ENCODE measurements around the gene CAT. TPM values are rescaled to one million over a fixed set of nuclear protein-coding genes. Genes with fewer than 3 reads are reported as not detected.

CAT gene
- total RNA-seq, 4 donors from 2014 or later = 72.8 to 163 (median 84.4) TPM

DNA sequence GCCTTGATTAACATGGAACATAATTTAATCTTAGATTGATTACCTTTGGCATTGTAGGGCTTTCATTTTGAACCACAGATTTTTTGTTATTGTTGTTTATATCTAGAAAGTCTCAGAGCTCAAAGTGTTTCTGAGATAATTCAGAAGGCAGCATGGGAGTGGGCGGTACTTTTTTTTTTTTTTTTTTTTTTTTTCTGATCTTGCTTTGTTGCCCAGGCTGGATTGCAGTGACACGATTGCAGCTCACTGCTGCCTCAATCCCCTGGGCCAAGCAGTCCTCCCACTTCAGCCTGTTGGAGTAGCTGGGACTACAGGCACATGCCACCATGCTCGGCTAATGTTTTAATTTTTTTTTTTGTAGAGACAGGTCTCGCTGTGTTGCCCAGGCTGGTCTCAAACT lies 21.5 kb downstream of the CAT start:
- intact Hi-C loops (cut with DNase I) = no loop called here
- Histone ChIP-seq H3K27me3 (no peaks in the 10 kb centered on the region), H3K4me3 (no peak overlapping the region), H3K36me3 (peaks cover 71 to 100% (median 85%) of the 10 kb centered on the region in 4 donors), H3K9me3 (no peaks in the 10 kb centered on the region), H3K4me1 (no peaks in the 10 kb centered on the region), H3K27ac (replicated peaks in 1 of 4) (no peak overlapping the region)
- DNase-seq (ENCODE audit: extremely low spot score) = no peak
- TF ChIP-seq POLR2AphosphoS5 (IDR thresholded peaks at IDR 0.05) (no peak), EP300 (IDR thresholded peaks at IDR 0.05) (no peak), POLR2A (IDR thresholded peaks at IDR 0.05; ENCODE audit: low read depth) (no peak)
- TF ChIP-seq, protein P1, sequence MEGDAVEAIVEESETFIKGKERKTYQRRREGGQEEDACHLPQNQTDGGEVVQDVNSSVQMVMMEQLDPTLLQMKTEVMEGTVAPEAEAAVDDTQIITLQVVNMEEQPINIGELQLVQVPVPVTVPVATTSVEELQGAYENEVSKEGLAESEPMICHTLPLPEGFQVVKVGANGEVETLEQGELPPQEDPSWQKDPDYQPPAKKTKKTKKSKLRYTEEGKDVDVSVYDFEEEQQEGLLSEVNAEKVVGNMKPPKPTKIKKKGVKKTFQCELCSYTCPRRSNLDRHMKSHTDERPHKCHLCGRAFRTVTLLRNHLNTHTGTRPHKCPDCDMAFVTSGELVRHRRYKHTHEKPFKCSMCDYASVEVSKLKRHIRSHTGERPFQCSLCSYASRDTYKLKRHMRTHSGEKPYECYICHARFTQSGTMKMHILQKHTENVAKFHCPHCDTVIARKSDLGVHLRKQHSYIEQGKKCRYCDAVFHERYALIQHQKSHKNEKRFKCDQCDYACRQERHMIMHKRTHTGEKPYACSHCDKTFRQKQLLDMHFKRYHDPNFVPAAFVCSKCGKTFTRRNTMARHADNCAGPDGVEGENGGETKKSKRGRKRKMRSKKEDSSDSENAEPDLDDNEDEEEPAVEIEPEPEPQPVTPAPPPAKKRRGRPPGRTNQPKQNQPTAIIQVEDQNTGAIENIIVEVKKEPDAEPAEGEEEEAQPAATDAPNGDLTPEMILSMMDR (IDR thresholded peaks at IDR 0.05) = no peak
- WGBS = 87% methylated on average over 4 of the region's 4 CpGs

DNA sequence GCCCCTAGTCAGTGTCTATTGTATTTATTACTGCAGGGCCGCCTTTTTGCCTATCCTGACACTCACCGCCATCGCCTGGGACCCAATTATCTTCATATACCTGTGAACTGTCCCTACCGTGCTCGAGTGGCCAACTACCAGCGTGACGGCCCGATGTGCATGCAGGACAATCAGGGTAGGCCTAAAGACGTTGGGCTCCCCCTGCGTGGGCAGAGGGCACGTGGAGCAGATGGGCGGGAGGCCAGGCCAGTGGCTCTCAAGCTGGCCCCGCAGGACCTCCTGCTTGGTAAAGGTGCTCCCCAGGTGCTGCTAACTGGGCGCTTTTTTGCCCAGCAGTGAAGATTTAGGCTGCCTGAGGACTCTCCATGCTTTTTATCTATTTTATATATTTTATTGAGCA lies 22.5 kb downstream of the CAT start:
- Histone ChIP-seq H3K9me3 (peaks cover 0 to 6% (median 0%) of the 10 kb centered on the region in 4 donors), H3K4me3 (no peak overlapping the region), H3K4me1 (no peaks in the 10 kb centered on the region), H3K36me3 (peaks cover 71 to 100% (median 88%) of the 10 kb centered on the region in 4 donors), H3K27me3 (no peaks in the 10 kb centered on the region), H3K27ac (replicated peaks in 1 of 4) (no peak overlapping the region)
- intact Hi-C loops (cut with DNase I) = no loop called here
- 88% methylated on average over 13 of the region's 14 CpGs for WGBS
- TF ChIP-seq, protein P1 (IDR thresholded peaks at IDR 0.05) = no peak
- TF ChIP-seq POLR2A (IDR thresholded peaks at IDR 0.05; ENCODE audit: low read depth) = no peak
- TF ChIP-seq POLR2AphosphoS5 (IDR thresholded peaks at IDR 0.05) = no peak
- TF ChIP-seq EP300 (IDR thresholded peaks at IDR 0.05) = no peak
- no peak for DNase-seq (ENCODE audit: extremely low spot score)

DNA sequence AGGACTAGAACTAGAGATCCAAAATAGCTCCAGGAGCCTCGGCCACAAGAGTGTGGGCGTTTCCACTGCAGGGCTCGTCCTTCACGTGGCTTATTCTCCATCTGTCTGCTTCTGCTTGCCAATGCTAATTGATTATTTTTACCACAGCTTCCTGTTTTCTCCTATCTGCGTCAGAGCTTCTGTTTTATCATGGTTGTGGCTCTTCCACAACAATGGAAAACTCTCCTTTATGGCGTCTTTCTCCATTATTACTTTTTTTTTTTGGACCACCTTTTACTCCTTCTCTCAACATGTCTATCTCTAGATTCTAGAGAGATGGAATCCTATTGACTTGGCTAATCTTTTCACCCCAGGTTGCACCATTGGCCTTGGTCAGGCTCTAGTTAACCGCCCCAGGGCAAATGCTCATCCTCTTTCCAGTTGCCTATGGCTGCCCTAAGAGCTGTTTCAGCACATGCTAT lies 25.9 kb downstream of the CAT start:
- no peak for TF ChIP-seq EP300 (IDR thresholded peaks at IDR 0.05)
- TF ChIP-seq POLR2AphosphoS5 (IDR thresholded peaks at IDR 0.05) = no peak
- TF ChIP-seq, protein P1 (IDR thresholded peaks at IDR 0.05) = no peak
- no peak for TF ChIP-seq POLR2A (IDR thresholded peaks at IDR 0.05; ENCODE audit: low read depth)
- intact Hi-C loops (cut with DNase I) = no loop called here
- Histone ChIP-seq H3K27ac (replicated peaks in 1 of 4) (no peak overlapping the region), H3K27me3 (no peaks in the 10 kb centered on the region), H3K4me1 (no peaks in the 10 kb centered on the region), H3K36me3 (peaks cover 63 to 100% (median 83%) of the 10 kb centered on the region in 4 donors), H3K4me3 (no peak overlapping the region), H3K9me3 (peaks cover 0 to 12% (median 3%) of the 10 kb centered on the region in 4 donors)
- WGBS = 77% methylated on average over 7 of the region's 7 CpGs
- no peak for DNase-seq (ENCODE audit: extremely low spot score)

DNA sequence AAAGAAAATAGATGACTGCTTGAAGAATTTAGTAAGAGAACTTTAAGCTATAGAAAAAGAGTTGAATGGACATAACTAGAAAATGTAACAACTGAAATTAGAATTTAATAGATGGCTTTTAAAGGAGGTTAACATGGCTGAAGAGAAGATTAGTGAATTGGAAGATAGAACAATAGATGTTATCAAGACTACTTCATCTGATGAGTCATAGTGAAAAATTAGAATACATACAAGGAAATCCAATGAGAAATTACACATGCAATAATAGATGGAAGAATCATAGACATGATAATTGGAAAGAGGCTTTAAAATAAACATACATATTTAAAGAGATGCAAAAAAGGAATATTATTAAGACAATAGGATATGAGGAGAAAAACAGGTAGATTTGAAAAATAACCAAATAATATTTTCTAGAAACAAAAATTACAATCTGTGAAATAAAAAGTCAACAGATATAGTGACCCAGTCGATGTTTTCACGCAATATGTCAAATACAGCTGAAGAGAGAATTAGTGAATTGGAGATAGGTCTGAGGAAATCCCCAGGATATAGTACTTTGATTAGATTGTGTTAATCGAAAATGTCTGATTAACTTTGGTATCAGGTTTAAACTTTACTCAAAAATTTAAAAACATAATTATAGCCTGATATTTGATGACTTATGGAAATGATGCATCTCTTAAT lies 28.2 kb downstream of the CAT start:
- H3K9me3 ChIP-seq = peaks cover 0 to 12% (median 3%) of the 10 kb centered on the region in 4 donors
- no peaks in the 10 kb centered on the region for H3K4me1 ChIP-seq
- WGBS = 63% methylated on average over 3 of the region's 3 CpGs
- no peaks in the 10 kb centered on the region for H3K27me3 ChIP-seq
- no peak overlapping the region for H3K27ac ChIP-seq (replicated peaks in 1 of 4)
- intact Hi-C loops (cut with DNase I) = no loop called here
- DNase-seq (ENCODE audit: extremely low spot score) = no peak
- H3K4me3 ChIP-seq = no peak overlapping the region
- TF ChIP-seq, protein P1 (IDR thresholded peaks at IDR 0.05) = no peak
- TF ChIP-seq POLR2AphosphoS5 (IDR thresholded peaks at IDR 0.05) (no peak), EP300 (IDR thresholded peaks at IDR 0.05) (no peak), POLR2A (IDR thresholded peaks at IDR 0.05; ENCODE audit: low read depth) (no peak)
- H3K36me3 ChIP-seq = peaks cover 68 to 100% (median 90%) of the 10 kb centered on the region in 4 donors
